H1 (cell line): ENCODE data around the gene ZDHHC16.

Source experiments
- CTCF ChIP-seq, 3 experiments: IDR thresholded peaks; 1 replicate in 2 of 3; 2 replicates in 1 of 3; pipeline versions ENCODE4 v1.5.1 to v1.6.1; 2011; ENCODE audit warnings: low read length in 3 of 3, mild to moderate bottlenecking in 3 of 3, inconsistent platforms in 2 of 3, low read depth in 1 of 3, moderate library complexity in 1 of 3; ENCODE audit not compliant: insufficient read depth in 1 of 3; ENCODE audit errors: control extremely low read depth in 1 of 3
- E2F6 ChIP-seq: IDR thresholded peaks from 2 replicates; pipeline ENCODE4 v1.6.1; 2012; ENCODE audit warnings: inconsistent platforms
- EGR1 ChIP-seq: IDR thresholded peaks from 2 replicates; pipeline ENCODE4 v1.6.1; 2011; ENCODE audit warnings: low read depth, low read length, borderline replicate concordance
- EP300 ChIP-seq, 2 experiments: IDR thresholded peaks; 1 replicate in 1 of 2; 2 replicates in 1 of 2; pipeline ENCODE4 v1.6.1; 2011 to 2012; ENCODE audit warnings: low read depth in 2 of 2, low read length in 2 of 2, mild to moderate bottlenecking in 2 of 2, borderline replicate concordance in 1 of 2, inconsistent platforms in 1 of 2, moderate library complexity in 1 of 2
- KDM1A ChIP-seq: fragments of 200-600, 300-600 bp; sonication (generic); IDR thresholded peaks from 2 replicates; pipeline ENCODE4 v1.7.1; 2016; ENCODE audit warnings: mild to moderate bottlenecking, low read length, borderline replicate concordance
- KDM4A ChIP-seq: IDR thresholded peaks from one replicate; pipeline ENCODE4 v1.7.1; 2012; ENCODE audit warnings: low read depth, mild to moderate bottlenecking, moderate library complexity, low read length, inconsistent platforms; ENCODE audit not compliant: severe bottlenecking
- KDM5A ChIP-seq: fragments of 200-600 bp; IDR thresholded peaks from 2 replicates; pipeline ENCODE4 v1.7.1; 2012; ENCODE audit warnings: mild to moderate bottlenecking, low read length, inconsistent platforms, mixed read lengths
- RAD21 ChIP-seq, 2 experiments: IDR thresholded peaks in 1 of 2; conservative IDR thresholded peaks in 1 of 2; 2 replicates each; pipeline ENCODE4 v1.6.1; 2011; ENCODE audit warnings: low read depth in 2 of 2, low read length in 2 of 2, improper control_type of control experiment in 1 of 2, inconsistent platforms in 1 of 2, mild to moderate bottlenecking in 1 of 2, moderate library complexity in 1 of 2
- RFX5 ChIP-seq: IDR thresholded peaks from 2 replicates; pipeline ENCODE4 v1.6.1; 2011; ENCODE audit warnings: low read depth, low read length, improper control_type of control experiment, borderline replicate concordance
- RNF2 ChIP-seq: fragments of 200-900, 300-1000 bp; sonication (generic); IDR thresholded peaks from 2 replicates; pipeline ENCODE4 v1.7.1; 2016; ENCODE audit warnings: borderline replicate concordance, low read depth, mild to moderate bottlenecking, antibody characterized with exemption, low read length; ENCODE audit not compliant: poor library complexity, severe bottlenecking; ENCODE audit errors: missing control alignments
- RXRA ChIP-seq: IDR thresholded peaks from 2 replicates; pipeline ENCODE4 v1.6.1; 2011; ENCODE audit warnings: low read depth, mild to moderate bottlenecking, low read length, moderate library complexity; ENCODE audit not compliant: insufficient read depth
- SIRT6 ChIP-seq: IDR thresholded peaks from one replicate; pipeline ENCODE4 v1.7.1; 2012; ENCODE audit warnings: low read length, inconsistent platforms
- ZNF274 ChIP-seq: IDR thresholded peaks from 2 replicates; pipeline ENCODE4 v1.7.0; 2012; ENCODE audit warnings: low read length, borderline replicate concordance; ENCODE audit errors: extremely low read depth

GRCh38 chr10:97466755-97467154 lies 20.8 kb downstream of the ZDHHC16 start:
- TF ChIP-seq ZNF274 = no peak
- no peak for TF ChIP-seq RXRA
- TF ChIP-seq KDM1A = no peak
- TF ChIP-seq CTCF (IDR thresholded peaks at IDR 0.05; ENCODE audit: control extremely low read depth in 1 of 3, insufficient read depth in 1 of 3, low read depth in 1 of 3, low read length in 3 of 3) = no peak
- no peak for TF ChIP-seq RNF2
- TF ChIP-seq RAD21 (IDR thresholded peaks at IDR 0.05 in 1 of 2, conservative IDR thresholded peaks at IDR 0.05 in 1 of 2; ENCODE audit: low read depth in 2 of 2, low read length in 2 of 2) = no peak
- TF ChIP-seq RFX5 = no peak
- TF ChIP-seq KDM5A = no peak
- no peak for TF ChIP-seq SIRT6
- TF ChIP-seq EGR1 = no peak
- no peak for TF ChIP-seq KDM4A
- no peak for TF ChIP-seq E2F6
- TF ChIP-seq EP300 (IDR thresholded peaks at IDR 0.05; ENCODE audit: borderline replicate concordance in 1 of 2, low read depth in 2 of 2, low read length in 2 of 2) = no peak
